Gastroesophageal sphincter (tissue), 4 donors: Measurements from ENCODE around the gene GFPT2. TPM values are rescaled to one million over a fixed set of nuclear protein-coding genes. Genes with fewer than 3 reads are reported as not detected.

ENCODE experiments used
- ATAC-seq: fragments of 150-250 bp; one replicate; pipeline ENCODE4 v1.9.1; 2016; ENCODE audit warnings: mild to moderate bottlenecking, moderate library complexity
- H3K27ac ChIP-seq, 4 donors: fragments of 200-600 bp; sonication (generic) in 3 of 4; 1 replicate in 3 of 4; 2 replicates in 1 of 4; pipeline ENCODE4 v1.5.1; 2016 to 2019
- H3K27me3 ChIP-seq: fragments of 200-600 bp; sonication (generic); one replicate; pipeline ENCODE4 v1.5.1; 2019
- H3K36me3 ChIP-seq, 2 donors: fragments of 200-600 bp; sonication (generic); one replicate each; pipeline ENCODE4 v1.5.1; 2019; ENCODE audit warnings: control low read depth in 1 of 2
- H3K4me1 ChIP-seq, 3 donors: fragments of 200-600 bp; sonication (generic); 1 replicate in 2 of 3; 2 replicates in 1 of 3; pipeline ENCODE4 v1.5.1; 2016 to 2019; ENCODE audit warnings: control low read depth in 2 of 3
- H3K4me3 ChIP-seq, 2 donors: fragments of 200-600 bp; sonication (generic); one replicate each; pipeline ENCODE4 v1.5.1; 2019; ENCODE audit warnings: mild to moderate bottlenecking in 1 of 2, moderate library complexity in 1 of 2
- H3K9me3 ChIP-seq, 3 donors: fragments of 200-600 bp; sonication (generic); one replicate each; pipeline ENCODE4 v1.5.1; 2017 to 2019; ENCODE audit warnings: control low read depth in 2 of 3
- EP300 ChIP-seq: sonication (generic); formaldehyde crosslinking; IDR thresholded peaks from one replicate; pipeline ENCODE4 v1.6.1; 2017; ENCODE audit warnings: antibody characterized with exemption, mild to moderate bottlenecking
- POLR2A ChIP-seq, 2 donors: fragments of 450-650 bp; IDR thresholded peaks; one replicate each; pipeline ENCODE4 v1.6.1; 2017; ENCODE audit warnings: antibody characterized with exemption in 2 of 2, mild to moderate bottlenecking in 2 of 2, moderate library complexity in 1 of 2
- POLR2AphosphoS5 ChIP-seq: sonication (generic); formaldehyde crosslinking; IDR thresholded peaks from one replicate; pipeline ENCODE4 v1.6.1; 2017; ENCODE audit warnings: antibody characterized with exemption
- WGBS, 2 donors: methylation state at CpG; one replicate each; pipeline ENCODE4 v1.1.5; 2018; ENCODE audit warnings: low coverage in 1 of 2; 5-methylcytosine and 5-hydroxymethylcytosine counted together
- total RNA-seq, 4 donors: library from RNA; depleted of rRNA; stranded (reverse); fragments of >200 nt; gene quantifications; one replicate each; pipeline ENCODE4 v1.1.0, GENCODE V29; 2016
- TF ChIP-seq, protein P1 (sequence below), 4 experiments: fragments of 200-600 bp in 2 of 4; fragments of 450-650 bp in 2 of 4; sonication (generic) in 1 of 4; IDR thresholded peaks; one replicate each; pipeline ENCODE4 v1.5.1; 2017 to 2019; ENCODE audit warnings: antibody characterized with exemption in 4 of 4, mild to moderate bottlenecking in 2 of 4, moderate library complexity in 2 of 4

Gene GFPT2
- total RNA-seq, 4 donors from 2014 or later = 28.7 to 94.1 (median 34.1) TPM

DNA sequence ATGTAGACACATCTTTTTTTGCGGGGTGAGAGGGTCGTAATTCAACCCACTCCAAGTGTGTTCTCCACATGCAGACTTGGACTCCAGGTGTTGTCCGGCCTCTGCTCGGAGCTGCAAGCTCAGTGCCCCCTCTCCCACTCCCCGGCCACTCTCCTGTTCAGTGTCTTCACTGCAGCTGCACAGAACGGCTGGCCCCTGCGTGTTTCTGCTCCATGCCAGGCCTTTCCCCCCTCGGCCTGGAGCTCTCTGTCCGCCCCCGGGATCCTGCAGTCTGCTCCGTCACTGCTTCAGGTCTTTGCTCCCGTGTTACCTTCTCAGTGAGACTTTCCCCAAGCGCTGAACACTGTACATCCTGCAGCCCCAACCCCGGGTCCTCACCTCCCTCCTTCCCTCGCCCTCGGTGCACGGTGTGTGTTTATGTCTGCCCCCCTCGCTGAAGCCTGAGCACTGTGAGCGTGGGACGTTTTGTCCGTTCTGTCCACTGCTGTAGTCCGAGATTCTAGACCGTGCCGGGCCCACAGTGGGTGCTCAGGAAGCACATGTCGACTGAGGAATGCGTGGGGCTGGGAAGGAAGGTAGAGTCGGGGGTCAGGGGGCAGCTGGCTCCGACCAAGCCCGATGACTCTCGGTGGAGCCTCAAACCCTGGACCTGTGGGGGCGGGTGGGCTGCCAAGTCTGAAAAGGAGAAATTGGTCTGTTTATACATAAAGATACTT is 26.4 kb upstream of the GFPT2 start:
- Histone ChIP-seq H3K4me3 (no peak overlapping the region), H3K4me1 (no peaks in the 10 kb centered on the region), H3K27me3 (peaks cover 7% of the 10 kb centered on the region), H3K36me3 (no peaks in the 10 kb centered on the region), H3K9me3 (no peaks in the 10 kb centered on the region), H3K27ac (no peak overlapping the region)
- no peak for ATAC-seq
- whole genome bisulfite sequencing, 2 donors = 84 to 94% methylated on average over 11 to 26 of the region's 31 CpGs
- no peak for TF ChIP-seq POLR2AphosphoS5
- TF ChIP-seq, protein P1, sequence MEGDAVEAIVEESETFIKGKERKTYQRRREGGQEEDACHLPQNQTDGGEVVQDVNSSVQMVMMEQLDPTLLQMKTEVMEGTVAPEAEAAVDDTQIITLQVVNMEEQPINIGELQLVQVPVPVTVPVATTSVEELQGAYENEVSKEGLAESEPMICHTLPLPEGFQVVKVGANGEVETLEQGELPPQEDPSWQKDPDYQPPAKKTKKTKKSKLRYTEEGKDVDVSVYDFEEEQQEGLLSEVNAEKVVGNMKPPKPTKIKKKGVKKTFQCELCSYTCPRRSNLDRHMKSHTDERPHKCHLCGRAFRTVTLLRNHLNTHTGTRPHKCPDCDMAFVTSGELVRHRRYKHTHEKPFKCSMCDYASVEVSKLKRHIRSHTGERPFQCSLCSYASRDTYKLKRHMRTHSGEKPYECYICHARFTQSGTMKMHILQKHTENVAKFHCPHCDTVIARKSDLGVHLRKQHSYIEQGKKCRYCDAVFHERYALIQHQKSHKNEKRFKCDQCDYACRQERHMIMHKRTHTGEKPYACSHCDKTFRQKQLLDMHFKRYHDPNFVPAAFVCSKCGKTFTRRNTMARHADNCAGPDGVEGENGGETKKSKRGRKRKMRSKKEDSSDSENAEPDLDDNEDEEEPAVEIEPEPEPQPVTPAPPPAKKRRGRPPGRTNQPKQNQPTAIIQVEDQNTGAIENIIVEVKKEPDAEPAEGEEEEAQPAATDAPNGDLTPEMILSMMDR (IDR thresholded peaks at IDR 0.05) = no peak
- TF ChIP-seq EP300 = no peak
- TF ChIP-seq POLR2A (IDR thresholded peaks at IDR 0.05) = no peak

DNA sequence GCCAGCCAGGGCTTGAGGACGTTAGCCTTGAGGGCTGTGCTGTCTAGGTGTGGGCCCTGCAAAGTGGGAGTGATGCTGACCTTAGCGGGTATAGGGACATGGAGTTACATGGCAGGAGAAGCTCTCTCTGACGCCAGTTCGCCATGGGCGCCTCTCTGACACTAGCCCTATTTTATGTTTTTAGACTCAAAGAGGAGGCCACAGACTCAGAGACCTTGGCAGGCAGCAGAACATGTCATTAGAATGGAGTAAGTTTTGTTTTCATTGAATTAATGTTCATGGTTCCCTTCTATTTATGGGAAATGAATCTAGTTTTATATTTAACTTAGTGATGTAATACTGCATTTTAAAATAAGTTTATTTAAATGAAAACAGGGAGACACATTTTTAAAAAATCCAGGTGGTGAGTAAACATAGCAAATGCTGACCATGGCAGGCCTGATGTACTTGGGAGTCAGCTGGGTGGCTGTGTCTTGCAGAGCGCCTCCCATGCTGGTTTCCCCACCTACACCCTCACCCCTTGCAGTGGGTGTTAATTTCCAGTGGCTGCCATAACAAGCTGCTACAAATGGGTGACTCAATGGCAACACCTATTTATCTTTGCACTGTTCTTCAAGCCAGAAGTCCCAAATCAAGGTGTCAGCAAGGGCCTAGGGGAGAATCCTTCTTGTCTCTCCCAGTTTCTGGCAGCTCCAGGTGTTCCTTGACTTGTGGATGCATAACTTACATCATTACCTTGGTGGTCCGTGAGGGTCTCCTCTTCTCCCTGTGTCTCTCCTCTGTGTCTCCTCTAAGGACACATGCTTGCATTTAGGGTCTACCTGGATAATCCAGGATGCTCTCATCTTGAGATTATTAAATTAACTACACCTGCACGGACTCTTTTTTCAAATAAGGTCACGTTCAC is 25.6 kb upstream of the GFPT2 start:
- H3K36me3 ChIP-seq = no peaks in the 10 kb centered on the region
- H3K27me3 ChIP-seq = peaks cover 7% of the 10 kb centered on the region
- WGBS, 2 donors = 79 to 88% methylated on average over 7 to 8 of the region's 9 CpGs
- no peak for ATAC-seq
- TF ChIP-seq, protein P1 (IDR thresholded peaks at IDR 0.05) = no peak
- no peak overlapping the region for H3K4me3 ChIP-seq
- no peak overlapping the region for H3K27ac ChIP-seq
- no peaks in the 10 kb centered on the region for H3K4me1 ChIP-seq
- H3K9me3 ChIP-seq = no peaks in the 10 kb centered on the region

DNA sequence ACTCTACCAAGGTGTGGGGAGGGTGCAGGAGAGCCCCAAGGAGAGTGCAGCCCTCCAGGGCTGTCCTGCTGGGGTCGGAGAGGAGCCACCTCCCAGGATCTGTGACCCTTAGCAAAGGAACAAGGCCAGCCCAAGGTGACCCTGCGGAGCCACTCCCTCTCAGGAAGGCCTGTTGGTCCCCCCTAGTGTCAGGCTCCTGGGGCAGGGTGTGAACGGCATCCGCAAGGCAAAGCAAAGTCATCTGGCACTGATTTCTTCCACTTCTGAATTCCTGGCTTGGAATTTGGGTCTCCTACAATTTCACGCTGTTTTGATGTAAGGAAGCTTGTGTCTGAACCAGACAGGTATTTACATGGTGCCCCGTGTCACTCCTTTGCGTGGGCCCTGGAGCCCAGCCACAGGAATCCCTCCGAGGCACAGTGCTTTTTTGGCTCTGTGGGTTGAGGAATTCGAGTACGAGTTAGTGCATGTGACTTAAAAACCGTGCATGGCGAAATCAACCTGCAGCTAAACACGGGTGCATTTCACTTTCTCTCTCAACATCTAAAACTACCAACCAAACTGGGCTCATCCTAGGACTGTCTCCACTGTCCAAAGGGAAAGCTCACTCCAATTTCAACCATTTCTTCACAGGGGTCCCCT is 24.5 kb upstream of the GFPT2 start:
- H3K27me3 ChIP-seq = peaks cover 7% of the 10 kb centered on the region
- H3K36me3 ChIP-seq = no peaks in the 10 kb centered on the region
- H3K4me3 ChIP-seq = no peak overlapping the region
- WGBS, 2 donors = 73 to 100% methylated on average over 3 to 10 of the region's 13 CpGs
- no peak for ATAC-seq
- no peak for TF ChIP-seq POLR2AphosphoS5
- no peak for TF ChIP-seq EP300
- TF ChIP-seq, protein P1 (IDR thresholded peaks at IDR 0.05) = no peak
- no peak for TF ChIP-seq POLR2A (IDR thresholded peaks at IDR 0.05)
- H3K4me1 ChIP-seq = no peaks in the 10 kb centered on the region
- no peaks in the 10 kb centered on the region for H3K9me3 ChIP-seq
- H3K27ac ChIP-seq = no peak overlapping the region

DNA sequence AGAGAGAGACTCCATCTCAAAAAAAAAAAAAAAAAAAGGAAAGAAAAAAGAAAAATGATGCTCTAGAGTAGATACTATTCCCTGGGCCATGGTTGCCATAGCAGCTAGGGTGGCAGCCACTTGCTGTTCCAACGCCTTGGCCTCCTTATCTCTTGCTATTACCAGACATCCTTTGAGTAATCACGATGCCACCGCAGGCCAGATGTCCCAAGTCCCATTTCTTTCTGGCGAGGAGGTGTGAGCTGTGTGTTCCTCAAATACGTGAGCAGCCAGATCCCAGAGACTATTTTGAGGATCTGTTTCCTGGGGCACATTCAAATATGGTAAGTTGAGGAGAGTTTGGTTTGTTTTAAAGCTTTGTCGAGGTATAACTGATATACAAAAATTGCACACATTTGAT is 23.4 kb upstream of the GFPT2 start:
- Histone ChIP-seq H3K9me3 (no peaks in the 10 kb centered on the region), H3K27me3 (peaks cover 9% of the 10 kb centered on the region), H3K4me1 (no peaks in the 10 kb centered on the region), H3K27ac (no peak overlapping the region), H3K4me3 (no peak overlapping the region), H3K36me3 (no peaks in the 10 kb centered on the region)
- TF ChIP-seq POLR2A (IDR thresholded peaks at IDR 0.05) = no peak
- no peak for TF ChIP-seq EP300
- TF ChIP-seq, protein P1 (IDR thresholded peaks at IDR 0.05) = no peak
- TF ChIP-seq POLR2AphosphoS5 = no peak
- 61 to 82% methylated on average over 4 to 6 of the region's 6 CpGs for WGBS, 2 donors
- ATAC-seq = no peak
